MM.1S (cell line): ENCODE results near the gene BCLAF3.

Source experiments
- DNase-seq: peaks from one replicate; pipeline ENCODE4 v3.0.0-alpha.2; 2015
- H2AFZ ChIP-seq: fragments of 300-600 bp; sonication (generic); 2 replicates; pipeline ENCODE4 v1.6.0; 2016; ENCODE audit warnings: antibody characterized with exemption, low read length
- H3F3A ChIP-seq: fragments of 300-600 bp; sonication (generic); 2 replicates; pipeline ENCODE4 v1.6.1; 2016; ENCODE audit warnings: mild to moderate bottlenecking, antibody characterized with exemption, low read length, moderate library complexity, mixed read lengths; ENCODE audit not compliant: insufficient read depth
- H3K27ac ChIP-seq: fragments of 300-600 bp; sonication (generic); 2 replicates; pipeline ENCODE4 v1.5.1; 2016; ENCODE audit warnings: mild to moderate bottlenecking, low read length
- H3K27me3 ChIP-seq: fragments of 300-600 bp; sonication (generic); replicated peaks from 2 replicates; pipeline ENCODE4 v1.6.0; 2016; ENCODE audit warnings: low read length; ENCODE audit not compliant: insufficient read depth
- H3K36me3 ChIP-seq: fragments of 300-600 bp; sonication (generic); replicated peaks from 2 replicates; pipeline ENCODE4 v1.6.1; 2016; ENCODE audit warnings: mild to moderate bottlenecking, low read length, mixed read lengths; ENCODE audit not compliant: insufficient read depth
- H3K4me1 ChIP-seq: fragments of 300-600 bp; sonication (generic); 2 replicates; pipeline ENCODE4 v1.6.1; 2016; ENCODE audit warnings: low read length, mixed read lengths
- H3K4me2 ChIP-seq: fragments of 300-600 bp; sonication (generic); 2 replicates; pipeline ENCODE4 v1.6.0; 2016; ENCODE audit warnings: low read depth, low read length
- H3K4me3 ChIP-seq: fragments of 300-600 bp; sonication (generic); 2 replicates; pipeline ENCODE4 v1.5.1; 2016; ENCODE audit warnings: low read length, mixed read lengths
- H3K79me2 ChIP-seq: fragments of 300-600 bp; sonication (generic); 2 replicates; pipeline ENCODE4 v1.6.1; 2016; ENCODE audit warnings: mixed run types, low read length, mixed read lengths
- H3K9ac ChIP-seq: fragments of 300-600 bp; sonication (generic); 2 replicates; pipeline ENCODE4 v1.6.1; 2016; ENCODE audit warnings: low read length, mixed read lengths
- H3K9me2 ChIP-seq: fragments of 300-600 bp; sonication (generic); replicated peaks from 2 replicates; pipeline ENCODE4 v1.6.1; 2016; ENCODE audit warnings: mild to moderate bottlenecking, low read length, mixed read lengths; ENCODE audit not compliant: insufficient read depth
- H3K9me3 ChIP-seq: fragments of 300-600 bp; sonication (generic); replicated peaks from 2 replicates; pipeline ENCODE4 v1.6.1; 2016; ENCODE audit warnings: mild to moderate bottlenecking, low read length, mixed read lengths; ENCODE audit not compliant: insufficient read depth
- H4K20me1 ChIP-seq: fragments of 300-600 bp; sonication (generic); 2 replicates; pipeline ENCODE4 v1.6.1; 2016; ENCODE audit warnings: mild to moderate bottlenecking, low read length, moderate library complexity, mixed read lengths; ENCODE audit not compliant: insufficient read depth
- CTCF ChIP-seq: fragments of 300-600 bp; sonication (generic); IDR thresholded peaks from 2 replicates; pipeline ENCODE4 v1.5.1; 2016; ENCODE audit warnings: antibody characterized with exemption, low read length, mixed read lengths
- EZH2 ChIP-seq: fragments of 300-600 bp; sonication (generic); optimal IDR thresholded peaks from 2 replicates; pipeline ENCODE3; 2017; ENCODE audit warnings: low read depth, mild to moderate bottlenecking, antibody characterized with exemption, low read length, mixed read lengths
- EZH2phosphoT487 ChIP-seq: fragments of 300-600 bp; sonication (generic); IDR thresholded peaks from 2 replicates; pipeline ENCODE4 v1.6.1; 2018; ENCODE audit warnings: antibody characterized with exemption, low read length

The BCLAF3 gene

GRCh38 chrX:20032201-20032600 lies 41.3 kb upstream of the BCLAF3 start:
- H4K20me1 ChIP-seq: no peaks in the 10 kb centered on the region
- H3K79me2 ChIP-seq: no peaks in the 10 kb centered on the region
- H3K4me1 ChIP-seq: peaks cover 18% of the 10 kb centered on the region
- no peak overlapping the region for H3K9ac ChIP-seq
- H2AFZ ChIP-seq: no peak overlapping the region
- no peak for DNase-seq
- no peak overlapping the region for H3K4me3 ChIP-seq
- H3K27me3 ChIP-seq: no peaks in the 10 kb centered on the region
- H3K4me2 ChIP-seq: no peak overlapping the region
- no peak overlapping the region for H3K27ac ChIP-seq
- TF ChIP-seq EZH2: no peak
- no peak for TF ChIP-seq CTCF
- TF ChIP-seq EZH2phosphoT487: no peak
- H3K9me2 ChIP-seq: no peaks in the 10 kb centered on the region
- H3K36me3 ChIP-seq: no peaks in the 10 kb centered on the region
- no peaks in the 10 kb centered on the region for H3F3A ChIP-seq
- no peaks in the 10 kb centered on the region for H3K9me3 ChIP-seq

GRCh38 chrX:20029728-20030127 lies 38.9 kb upstream of the BCLAF3 start:
- no peaks in the 10 kb centered on the region for H3K9me2 ChIP-seq
- H3K9me3 ChIP-seq: no peaks in the 10 kb centered on the region
- H3K4me3 ChIP-seq: no peak overlapping the region
- peak; percentile 71 for DNase-seq
- H2AFZ ChIP-seq: no peak overlapping the region
- no peaks in the 10 kb centered on the region for H3K79me2 ChIP-seq
- no peak overlapping the region for H3K9ac ChIP-seq
- H3K36me3 ChIP-seq: no peaks in the 10 kb centered on the region
- H3K27me3 ChIP-seq: no peaks in the 10 kb centered on the region
- no peak for TF ChIP-seq EZH2phosphoT487
- no peak for TF ChIP-seq CTCF
- no peak for TF ChIP-seq EZH2
- peaks cover 18% of the 10 kb centered on the region for H3K4me1 ChIP-seq
- no peaks in the 10 kb centered on the region for H3F3A ChIP-seq
- peak overlapping the region; percentile 35; the same call in 1 of the 2 replicates for H3K4me2 ChIP-seq
- H4K20me1 ChIP-seq: no peaks in the 10 kb centered on the region
- H3K27ac ChIP-seq: peak overlapping the region; percentile 29; the same call in 1 of the 2 replicates

GRCh38 chrX:20028588-20028987 lies 37.7 kb upstream of the BCLAF3 start:
- no peak overlapping the region for H3K4me3 ChIP-seq
- no peaks in the 10 kb centered on the region for H3K9me3 ChIP-seq
- no peak overlapping the region for H2AFZ ChIP-seq
- no peaks in the 10 kb centered on the region for H3K79me2 ChIP-seq
- TF ChIP-seq EZH2phosphoT487 (no peak), EZH2 (no peak), CTCF (no peak)
- no peak overlapping the region for H3K27ac ChIP-seq
- no peak for DNase-seq
- H3K9ac ChIP-seq: no peak overlapping the region
- H3K4me1 ChIP-seq: peaks cover 18% of the 10 kb centered on the region
- H3K36me3 ChIP-seq: no peaks in the 10 kb centered on the region
- no peaks in the 10 kb centered on the region for H3K9me2 ChIP-seq
- no peak overlapping the region for H3K4me2 ChIP-seq
- no peaks in the 10 kb centered on the region for H3K27me3 ChIP-seq
- no peaks in the 10 kb centered on the region for H3F3A ChIP-seq
- no peaks in the 10 kb centered on the region for H4K20me1 ChIP-seq
